H1 (cell line): Measurements from ENCODE around the gene PERCC1.

ENCODE experiments used
- CTCF ChIP-seq, 3 experiments: IDR thresholded peaks; 1 replicate in 2 of 3; 2 replicates in 1 of 3; pipeline versions ENCODE4 v1.5.1 to v1.6.1; 2011; ENCODE audit warnings: low read length in 3 of 3, mild to moderate bottlenecking in 3 of 3, inconsistent platforms in 2 of 3, low read depth in 1 of 3, moderate library complexity in 1 of 3; ENCODE audit not compliant: insufficient read depth in 1 of 3; ENCODE audit errors: control extremely low read depth in 1 of 3
- EZH2 ChIP-seq: fragments of 200-600 bp; sonication (generic); IDR thresholded peaks from 2 replicates; pipeline ENCODE4 v1.7.1; 2012; ENCODE audit warnings: low read depth, mild to moderate bottlenecking, moderate library complexity, low read length, inconsistent platforms; ENCODE audit not compliant: severe bottlenecking
- KDM4A ChIP-seq: IDR thresholded peaks from one replicate; pipeline ENCODE4 v1.7.1; 2012; ENCODE audit warnings: low read depth, mild to moderate bottlenecking, moderate library complexity, low read length, inconsistent platforms; ENCODE audit not compliant: severe bottlenecking
- POLR2A ChIP-seq, 2 experiments: IDR thresholded peaks; 1 replicate in 1 of 2; 2 replicates in 1 of 2; pipeline ENCODE4 v1.6.1; 2011; ENCODE audit warnings: low read depth in 2 of 2, low read length in 2 of 2, mild to moderate bottlenecking in 2 of 2; ENCODE audit errors: control extremely low read depth in 1 of 2
- RXRA ChIP-seq: IDR thresholded peaks from 2 replicates; pipeline ENCODE4 v1.6.1; 2011; ENCODE audit warnings: low read depth, mild to moderate bottlenecking, low read length, moderate library complexity; ENCODE audit not compliant: insufficient read depth
- SIRT6 ChIP-seq: IDR thresholded peaks from one replicate; pipeline ENCODE4 v1.7.1; 2012; ENCODE audit warnings: low read length, inconsistent platforms
- SP1 ChIP-seq: IDR thresholded peaks from 2 replicates; pipeline ENCODE4 v1.6.1; 2011; ENCODE audit warnings: low read depth, low read length
- USF2 ChIP-seq: IDR thresholded peaks from 2 replicates; pipeline ENCODE4 v1.6.1; 2011; ENCODE audit warnings: low read length, improper control_type of control experiment
- YY1 ChIP-seq: IDR thresholded peaks from 2 replicates; pipeline ENCODE4 v1.6.1; 2011; ENCODE audit warnings: low read depth, mild to moderate bottlenecking, low read length

GRCh38 chr16:1389762-1390161, 41.1 kb upstream of the PERCC1 start:
- TF ChIP-seq EZH2 (no peak), SIRT6 (no peak), KDM4A (no peak), CTCF (IDR thresholded peaks at IDR 0.05; ENCODE audit: control extremely low read depth in 1 of 3, insufficient read depth in 1 of 3, low read depth in 1 of 3, low read length in 3 of 3) (no peak), YY1 (no peak), USF2 (no peak), POLR2A (IDR thresholded peaks at IDR 0.05; ENCODE audit: control extremely low read depth in 1 of 2, low read depth in 2 of 2, low read length in 2 of 2) (no peak), RXRA (no peak), SP1 (no peak)
